GM19043 (cell line): ENCODE measurements around the gene ACADVL.

Experiments
- ATAC-seq: cut with Tn5 transposase; IDR thresholded peaks from one replicate; pipeline ENCODE4 v1.9.1; 2021; ENCODE audit warnings: low read depth; ENCODE audit not compliant: unreplicated experiment

The ACADVL gene

DNA sequence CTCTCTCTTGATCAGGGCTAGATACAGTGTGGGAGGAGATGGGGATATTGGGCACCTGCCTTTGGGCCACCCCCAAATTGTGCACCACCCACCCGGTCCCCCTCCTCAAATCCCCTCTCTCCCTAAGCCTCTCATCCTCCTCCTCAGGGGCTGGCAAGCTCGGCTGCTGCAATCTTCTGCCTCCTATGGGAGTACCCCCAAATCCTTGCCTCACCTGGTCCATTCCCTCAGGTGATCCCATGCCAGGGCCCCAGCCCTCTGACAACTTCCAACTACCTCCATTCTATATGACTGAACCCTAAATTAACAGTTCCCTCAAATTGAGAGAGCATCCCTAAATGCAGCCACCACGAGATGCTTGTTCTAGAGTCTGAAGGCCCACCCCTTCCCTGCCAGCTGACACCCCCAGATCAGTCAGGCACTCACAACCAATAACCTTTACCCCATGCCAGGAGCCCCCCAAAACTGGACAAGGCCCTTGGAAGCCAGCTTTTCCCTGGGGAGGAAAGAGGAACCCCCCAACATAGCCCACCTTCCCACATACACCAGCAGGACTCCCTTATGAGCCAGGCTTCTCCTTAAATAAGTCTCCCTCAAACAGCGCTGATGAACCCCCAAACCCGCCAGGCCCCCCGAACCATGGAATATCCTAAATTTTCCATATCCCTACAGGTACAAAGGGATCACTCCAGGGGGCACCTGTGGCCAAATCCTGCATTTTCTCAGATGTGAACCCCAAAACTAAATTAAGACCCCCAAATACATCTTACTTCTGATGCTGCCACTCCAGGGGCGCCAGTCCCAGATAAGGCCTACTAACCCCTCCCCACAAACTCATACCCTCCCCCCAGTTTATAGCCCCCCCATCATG, 3.3 kb upstream of the ACADVL start:
- no peak for ATAC-seq

DNA sequence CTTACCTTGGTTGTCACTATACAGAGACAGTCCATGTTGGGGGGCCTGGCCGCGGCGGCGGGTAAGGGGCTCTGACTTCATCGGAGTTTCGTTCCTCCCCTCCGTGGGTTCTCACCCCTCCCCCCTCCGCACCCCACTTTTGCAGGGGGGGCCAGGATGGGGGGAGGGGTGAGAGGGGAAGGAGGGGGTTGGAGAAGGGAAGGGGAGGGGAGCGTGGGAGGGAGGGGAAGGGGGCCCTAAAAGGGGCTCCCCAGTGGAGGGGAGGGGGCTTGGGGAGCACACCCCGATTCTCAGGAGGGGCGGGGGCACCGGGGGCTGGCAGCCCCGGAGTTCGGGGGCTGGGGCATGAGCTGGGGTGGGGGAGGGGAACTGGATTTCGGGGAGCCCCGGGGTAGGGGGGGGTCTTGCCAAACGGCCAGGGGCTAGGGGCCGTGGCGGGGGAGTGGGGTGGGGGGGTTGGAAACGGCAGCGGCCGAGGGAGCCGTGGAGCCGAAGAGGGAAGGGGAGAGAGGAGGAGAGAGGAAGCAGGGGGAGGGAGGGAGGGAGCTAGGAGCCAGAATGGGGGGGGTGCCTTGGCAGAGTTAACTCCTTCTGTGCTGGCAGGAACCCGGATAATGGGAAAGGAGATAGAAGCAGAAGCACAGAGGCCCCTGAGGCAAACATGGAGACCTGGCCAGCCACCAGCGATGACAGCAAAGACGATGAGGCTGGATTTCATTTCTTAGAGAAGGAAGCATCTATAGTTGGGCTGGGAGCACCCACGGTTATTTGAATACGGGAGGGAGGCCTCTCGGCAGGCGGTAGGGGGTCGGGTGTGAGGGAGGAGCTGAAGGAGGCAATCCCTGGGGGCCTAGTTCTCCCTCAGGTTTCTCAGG, 2.4 kb upstream of the ACADVL start:
- ATAC-seq: no peak

DNA sequence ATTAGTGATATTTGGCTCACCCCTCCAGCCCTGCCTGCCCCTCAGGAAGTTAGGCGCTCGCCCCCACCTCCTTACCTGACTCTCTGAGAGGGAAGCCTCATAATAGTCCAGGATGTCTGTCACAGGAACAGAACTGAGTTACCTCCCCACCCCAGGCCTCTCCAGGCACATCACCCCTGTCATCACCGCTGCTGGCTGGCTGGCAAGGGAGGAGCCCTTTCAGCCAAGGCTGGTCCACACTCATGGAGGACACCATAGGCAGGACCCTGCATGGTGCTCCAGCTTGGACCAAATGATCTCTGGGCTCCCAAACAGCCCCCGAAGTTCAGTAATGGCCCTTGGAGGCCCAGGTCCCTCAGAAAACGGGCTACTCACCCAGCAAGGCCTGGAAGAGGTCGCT, 1.6 kb upstream of the ACADVL start:
- no peak for ATAC-seq

DNA sequence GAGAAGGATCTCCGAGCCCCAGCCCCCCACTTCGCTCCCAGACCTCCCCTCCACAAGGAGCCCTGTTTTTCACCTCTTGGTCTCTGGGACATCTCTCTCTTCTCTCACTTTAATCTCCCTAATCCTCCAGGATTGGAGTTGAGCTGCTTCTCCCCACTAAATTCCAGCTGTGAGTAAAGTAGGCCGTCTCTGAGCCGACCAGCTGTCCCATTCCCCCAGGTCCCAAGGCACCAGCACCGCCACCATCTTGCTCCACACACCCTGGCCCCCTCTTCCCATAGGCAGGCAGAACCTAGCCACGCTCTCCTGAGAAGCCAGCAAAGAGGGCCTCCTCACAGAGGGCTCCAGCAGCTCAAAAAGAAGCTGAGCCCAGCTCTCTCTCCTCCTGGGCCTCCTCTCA, 980 bp upstream of the ACADVL start:
- no peak for ATAC-seq

DNA sequence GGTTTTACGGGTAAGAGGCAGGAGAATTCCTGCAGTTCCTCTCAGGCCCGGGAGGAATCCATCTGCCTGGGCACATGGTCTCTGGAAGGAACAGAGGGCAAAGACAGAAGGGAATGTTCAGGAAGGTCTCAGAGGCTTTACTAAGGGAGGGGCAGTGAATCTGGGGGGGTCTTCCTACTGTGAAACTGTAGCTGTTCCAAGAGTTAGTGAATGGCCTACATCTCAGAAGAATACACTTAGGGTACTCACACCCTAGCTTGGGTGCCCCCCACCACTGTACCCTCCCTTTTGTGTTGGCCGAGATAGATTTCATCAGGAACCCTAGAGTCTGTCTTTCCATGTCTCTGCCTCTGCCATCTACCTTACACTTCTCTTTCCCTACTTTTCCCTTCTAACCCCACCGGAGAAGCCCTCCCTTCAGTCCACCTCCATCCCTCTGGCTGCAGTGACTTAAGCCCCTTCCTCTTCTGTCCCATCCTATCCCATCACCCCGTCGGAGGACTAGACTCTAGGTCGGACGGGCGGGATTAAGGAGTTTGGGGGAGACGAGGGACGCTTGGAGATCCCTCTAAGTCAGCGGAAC, 418 bp upstream of the ACADVL start:
- no peak for ATAC-seq

DNA sequence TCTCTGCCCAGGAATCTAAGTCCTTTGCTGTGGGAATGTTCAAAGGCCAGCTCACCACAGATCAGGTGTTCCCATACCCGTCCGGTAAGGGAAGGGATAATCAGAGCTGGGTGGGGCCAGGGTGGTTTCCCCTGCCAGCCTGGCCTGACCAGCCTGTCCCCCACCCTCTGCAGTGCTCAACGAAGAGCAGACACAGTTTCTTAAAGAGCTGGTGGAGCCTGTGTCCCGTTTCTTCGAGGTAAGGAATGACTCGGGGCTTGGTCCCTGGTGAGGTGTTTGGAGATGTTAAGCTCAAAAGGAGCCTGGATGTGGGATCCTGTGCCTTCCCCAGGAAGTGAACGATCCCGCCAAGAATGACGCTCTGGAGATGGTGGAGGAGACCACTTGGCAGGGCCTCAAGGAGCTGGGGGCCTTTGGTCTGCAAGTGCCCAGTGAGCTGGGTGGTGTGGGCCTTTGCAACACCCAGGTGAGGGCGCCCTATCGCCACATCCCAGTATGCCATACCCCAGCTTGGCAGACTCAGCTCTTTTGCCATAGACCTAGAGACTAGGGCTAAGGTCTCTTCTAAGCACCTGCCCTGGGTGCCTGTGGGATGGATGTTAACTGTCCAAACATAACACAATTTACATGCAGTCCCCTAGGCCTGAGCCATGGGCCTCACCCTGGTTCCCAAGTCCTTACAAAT, 997 bp downstream of the ACADVL start:
- no peak for ATAC-seq

DNA sequence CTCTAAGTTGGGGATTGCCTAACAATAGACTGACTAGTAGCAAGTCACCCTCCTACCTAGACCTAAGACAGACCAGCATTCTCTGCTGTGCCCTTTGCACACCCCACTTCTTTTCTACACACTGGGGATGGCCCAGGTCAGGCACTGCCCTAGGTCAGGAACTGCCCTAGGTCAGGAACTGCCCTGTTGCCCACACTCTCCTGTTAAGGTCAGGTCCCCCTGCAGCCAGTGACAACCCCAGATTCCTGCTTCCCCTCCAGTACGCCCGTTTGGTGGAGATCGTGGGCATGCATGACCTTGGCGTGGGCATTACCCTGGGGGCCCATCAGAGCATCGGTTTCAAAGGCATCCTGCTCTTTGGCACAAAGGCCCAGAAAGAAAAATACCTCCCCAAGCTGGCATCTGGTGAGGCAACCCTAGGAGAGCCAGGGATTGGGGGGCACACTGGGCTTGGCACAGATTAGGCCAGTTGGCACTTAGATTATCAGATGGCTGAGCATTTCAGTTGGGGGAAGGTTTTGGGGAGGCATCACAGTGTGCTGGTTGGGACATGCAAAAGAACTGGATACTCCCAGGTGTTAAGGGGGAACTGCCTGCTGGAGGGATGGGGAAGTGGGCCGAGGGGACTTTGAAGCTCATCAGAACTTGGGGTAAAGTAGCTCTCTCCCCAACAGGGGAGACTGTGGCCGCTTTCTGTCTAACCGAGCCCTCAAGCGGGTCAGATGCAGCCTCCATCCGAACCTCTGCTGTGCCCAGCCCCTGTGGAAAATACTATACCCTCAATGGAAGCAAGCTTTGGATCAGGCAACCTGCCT, 1.7 kb downstream of the ACADVL start:
- ATAC-seq: no peak

DNA sequence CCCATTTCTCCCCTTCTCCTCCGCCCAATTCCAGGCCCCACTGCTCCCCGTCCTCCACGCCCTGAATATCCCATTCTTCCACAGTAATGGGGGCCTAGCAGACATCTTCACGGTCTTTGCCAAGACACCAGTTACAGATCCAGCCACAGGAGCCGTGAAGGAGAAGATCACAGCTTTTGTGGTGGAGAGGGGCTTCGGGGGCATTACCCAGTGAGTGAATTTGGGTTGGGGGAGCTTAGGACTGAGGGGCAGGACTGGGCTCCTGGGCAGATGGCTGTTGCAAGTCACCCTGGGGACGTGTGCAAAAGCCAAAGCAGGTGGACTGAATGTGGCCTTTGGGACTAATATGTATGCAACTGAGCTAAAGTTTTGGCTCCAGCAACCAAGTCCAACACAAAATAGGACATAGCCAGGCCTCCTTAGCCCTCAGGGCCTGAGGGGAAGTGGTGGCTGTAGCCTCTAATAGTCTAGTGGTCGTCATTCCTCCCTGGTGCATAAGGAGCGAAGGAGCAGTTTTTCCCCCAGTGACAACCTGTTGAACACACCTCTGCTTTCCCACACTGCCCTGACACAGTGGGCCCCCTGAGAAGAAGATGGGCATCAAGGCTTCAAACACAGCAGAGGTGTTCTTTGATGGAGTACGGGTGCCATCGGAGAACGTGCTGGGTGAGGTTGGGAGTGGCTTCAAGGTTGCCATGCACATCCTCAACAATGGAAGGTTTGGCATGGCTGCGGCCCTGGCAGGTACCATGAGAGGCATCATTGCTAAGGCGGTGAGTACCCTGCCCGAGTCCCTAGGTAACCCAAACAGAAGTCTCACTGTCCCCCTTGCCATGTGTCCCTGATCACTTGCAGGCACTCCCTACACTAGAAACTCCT, 2.6 kb downstream of the ACADVL start:
- ATAC-seq: no peak

DNA sequence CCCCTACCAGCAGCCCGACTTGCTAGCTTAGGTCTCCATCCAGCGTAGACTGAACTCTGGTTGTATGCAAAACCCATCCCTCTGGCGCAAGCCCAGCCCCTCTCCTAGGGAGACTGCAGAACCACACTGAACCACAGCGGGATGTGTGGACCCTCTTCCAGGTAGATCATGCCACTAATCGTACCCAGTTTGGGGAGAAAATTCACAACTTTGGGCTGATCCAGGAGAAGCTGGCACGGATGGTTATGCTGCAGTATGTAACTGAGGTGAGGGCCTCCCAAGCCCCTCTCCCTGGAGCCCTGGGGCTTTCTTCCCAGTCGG, 3.2 kb downstream of the ACADVL start:
- ATAC-seq: no peak

DNA sequence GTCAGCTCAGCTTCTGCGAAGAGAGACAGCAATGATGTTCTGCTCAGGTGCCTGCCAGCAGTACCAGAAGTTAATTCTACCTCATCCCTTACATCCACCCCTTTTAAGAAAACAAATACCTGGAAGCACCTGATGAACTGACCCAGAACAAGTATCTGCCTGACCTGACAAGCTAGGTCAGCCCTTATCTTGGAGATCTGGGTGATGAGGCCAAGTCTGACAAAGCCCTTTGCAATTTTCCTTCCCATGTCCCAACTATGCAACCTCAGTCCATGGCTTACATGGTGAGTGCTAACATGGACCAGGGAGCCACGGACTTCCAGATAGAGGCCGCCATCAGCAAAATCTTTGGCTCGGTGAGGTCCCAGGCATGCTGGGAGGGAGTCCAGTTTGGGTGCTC, 3.6 kb downstream of the ACADVL start:
- ATAC-seq: no peak

DNA sequence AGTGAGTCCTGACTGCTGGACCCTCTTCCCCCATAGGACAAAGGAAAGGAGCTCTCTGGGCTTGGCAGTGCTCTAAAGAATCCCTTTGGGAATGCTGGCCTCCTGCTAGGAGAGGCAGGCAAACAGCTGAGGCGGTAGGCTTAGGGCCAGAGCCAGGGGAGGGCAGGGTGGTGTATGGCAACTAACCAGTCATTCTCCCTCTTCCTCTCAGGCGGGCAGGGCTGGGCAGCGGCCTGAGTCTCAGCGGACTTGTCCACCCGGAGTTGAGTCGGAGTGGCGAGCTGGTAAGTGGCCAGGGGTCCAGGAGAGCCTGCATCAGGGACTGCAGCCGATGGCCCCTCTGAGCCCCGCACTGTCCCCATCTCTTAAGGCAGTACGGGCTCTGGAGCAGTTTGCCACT, 4.4 kb downstream of the ACADVL start:
- ATAC-seq: no peak

DNA sequence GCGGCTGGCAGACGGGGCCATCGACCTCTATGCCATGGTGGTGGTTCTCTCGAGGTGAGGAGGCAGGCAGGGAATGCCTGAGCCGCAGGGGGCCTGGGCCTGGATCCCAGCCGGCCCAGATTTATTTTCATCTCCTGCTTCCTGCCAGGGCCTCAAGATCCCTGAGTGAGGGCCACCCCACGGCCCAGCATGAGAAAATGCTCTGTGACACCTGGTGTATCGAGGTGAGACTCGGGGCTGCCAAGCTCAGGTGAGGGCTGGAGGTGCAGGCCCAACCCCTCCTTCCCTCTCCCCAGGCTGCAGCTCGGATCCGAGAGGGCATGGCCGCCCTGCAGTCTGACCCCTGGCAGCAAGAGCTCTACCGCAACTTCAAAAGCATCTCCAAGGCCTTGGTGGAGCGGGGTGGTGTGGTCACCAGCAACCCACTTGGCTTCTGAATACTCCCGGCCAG, 4.9 kb downstream of the ACADVL start:
- no peak for ATAC-seq

DNA sequence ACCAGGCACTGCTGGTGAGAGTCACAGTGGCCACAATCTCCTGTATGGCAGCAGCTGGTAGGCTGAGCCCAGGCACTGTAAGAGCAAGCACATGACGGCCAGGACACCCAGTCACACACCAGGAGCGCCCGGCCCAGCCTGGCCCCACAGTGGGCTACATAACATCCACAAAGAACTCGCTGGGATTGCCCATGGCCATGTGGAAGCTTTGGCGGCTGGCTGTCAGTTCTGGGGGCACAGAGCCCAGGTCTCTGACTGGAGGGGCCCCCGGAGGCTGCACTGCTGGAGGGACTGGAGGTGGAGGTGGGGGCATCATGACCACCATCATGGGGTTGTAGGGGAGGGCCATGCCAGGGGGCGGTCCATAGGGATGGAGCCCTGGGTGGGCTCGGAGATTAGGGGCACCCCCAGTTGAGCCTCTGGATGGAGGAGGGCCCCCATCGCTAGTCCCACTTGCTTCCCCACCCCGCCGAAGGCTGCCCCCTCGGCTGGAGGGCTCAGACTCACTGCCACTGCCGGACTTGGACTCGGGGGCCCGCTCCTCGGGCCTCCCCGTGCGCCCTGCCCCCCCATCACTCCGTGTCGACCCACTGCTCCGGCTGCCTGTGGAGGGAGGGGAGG, 6.1 kb downstream of the ACADVL start:
- ATAC-seq: no peak

DNA sequence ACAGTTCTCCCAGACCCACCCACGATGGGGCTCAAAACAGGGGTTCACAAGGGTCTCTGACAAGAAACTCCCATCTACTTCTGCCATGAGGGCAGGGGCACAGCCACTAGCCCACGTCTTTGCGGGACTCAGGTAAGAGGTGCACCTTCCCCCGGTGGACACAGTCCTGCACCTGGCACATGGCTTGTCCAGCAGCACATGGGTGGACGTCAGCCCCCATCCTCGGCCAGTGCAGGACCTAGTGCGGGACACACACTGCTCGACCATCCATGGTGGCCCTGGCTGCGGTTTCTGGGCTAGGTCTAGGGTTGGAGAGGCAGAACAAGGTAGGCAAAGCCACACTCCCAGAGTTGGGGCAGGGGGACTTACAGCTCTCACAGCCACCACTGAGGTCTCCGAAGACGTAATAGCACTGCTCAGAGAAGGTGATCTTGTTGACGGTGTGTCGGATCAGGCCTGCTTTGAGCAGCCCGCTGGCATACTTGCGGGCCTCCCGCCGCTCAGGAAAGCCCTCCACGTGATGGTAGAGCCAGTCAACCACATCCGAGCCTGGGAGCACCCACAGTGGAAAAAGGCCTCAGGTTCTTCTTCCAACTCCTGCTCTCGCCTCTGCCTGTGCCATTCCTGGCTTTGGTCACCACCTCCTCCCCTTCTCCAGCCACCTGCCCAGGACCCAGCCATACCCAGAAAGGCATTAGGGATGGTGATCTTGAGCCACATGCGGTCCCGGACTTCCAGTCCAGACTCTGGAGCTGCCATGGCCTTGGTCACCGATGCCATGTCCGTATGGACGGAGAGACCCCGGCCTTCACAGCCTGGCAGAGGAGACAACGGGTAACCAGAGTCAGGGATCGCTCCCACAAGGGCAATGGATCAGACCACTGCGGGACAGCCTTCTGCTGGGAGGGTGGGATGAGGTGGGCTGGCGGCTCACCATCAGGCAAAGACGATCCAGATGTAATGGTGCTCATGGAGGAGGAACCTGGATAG, 7.3 kb downstream of the ACADVL start:
- no peak for ATAC-seq

DNA sequence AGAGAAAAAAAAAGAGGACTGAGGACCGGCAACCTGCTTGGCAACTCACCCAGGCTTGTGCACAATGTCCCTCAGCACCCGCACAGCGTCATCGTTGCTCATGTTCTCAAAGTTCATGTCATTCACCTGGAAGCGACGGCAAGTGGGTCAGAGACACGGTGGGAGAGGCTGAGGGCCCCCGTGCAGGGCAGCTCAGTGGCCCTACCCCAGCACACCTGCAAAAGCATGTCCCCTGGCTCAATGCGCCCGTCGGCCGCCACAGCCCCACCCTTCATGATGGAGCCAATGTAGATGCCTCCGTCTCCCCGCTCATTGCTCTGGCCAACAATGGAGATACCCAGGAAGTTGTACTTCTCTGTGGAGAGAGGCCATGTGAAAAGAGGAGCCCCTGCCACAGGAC, 9.2 kb downstream of the ACADVL start:
- no peak for ATAC-seq

DNA sequence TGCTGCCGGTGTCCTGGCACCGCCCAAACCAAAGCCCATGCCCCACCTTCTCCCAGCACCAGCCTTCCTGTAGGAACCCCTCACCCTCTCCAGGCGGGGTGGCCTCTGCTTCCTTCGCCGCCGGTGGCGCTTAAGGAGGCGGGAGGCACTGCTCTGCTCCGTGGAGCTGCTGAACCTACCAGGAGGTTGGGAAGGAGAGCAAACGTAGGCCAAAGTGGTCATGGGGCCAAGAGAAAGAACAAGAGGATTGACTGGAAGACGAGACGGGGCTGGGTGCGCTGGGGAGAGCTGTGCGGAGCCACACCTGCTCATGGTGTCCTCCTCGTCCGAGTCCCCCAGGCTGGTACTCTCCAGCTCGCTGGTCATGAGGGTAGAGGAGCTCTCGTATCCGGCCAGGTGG, 9.8 kb downstream of the ACADVL start:
- ATAC-seq: no peak

DNA sequence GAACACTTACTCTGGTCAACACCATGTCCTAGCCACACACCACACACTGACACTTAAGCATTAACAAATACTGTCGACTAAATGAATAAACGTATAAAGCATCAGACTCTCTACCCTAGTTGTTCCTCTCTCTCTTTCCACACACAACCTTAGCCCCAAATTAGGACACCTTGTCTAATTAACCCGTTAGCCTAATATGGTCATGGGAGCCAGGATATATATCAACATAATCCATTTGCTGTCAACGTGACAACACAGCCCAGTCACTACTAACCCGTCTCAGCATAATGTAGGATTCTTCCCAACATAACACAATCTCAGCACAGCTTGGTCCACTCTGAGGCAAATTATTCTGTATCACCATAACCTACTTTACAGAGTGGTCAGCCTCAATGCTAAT, 12.4 kb downstream of the ACADVL start:
- ATAC-seq: no peak

DNA sequence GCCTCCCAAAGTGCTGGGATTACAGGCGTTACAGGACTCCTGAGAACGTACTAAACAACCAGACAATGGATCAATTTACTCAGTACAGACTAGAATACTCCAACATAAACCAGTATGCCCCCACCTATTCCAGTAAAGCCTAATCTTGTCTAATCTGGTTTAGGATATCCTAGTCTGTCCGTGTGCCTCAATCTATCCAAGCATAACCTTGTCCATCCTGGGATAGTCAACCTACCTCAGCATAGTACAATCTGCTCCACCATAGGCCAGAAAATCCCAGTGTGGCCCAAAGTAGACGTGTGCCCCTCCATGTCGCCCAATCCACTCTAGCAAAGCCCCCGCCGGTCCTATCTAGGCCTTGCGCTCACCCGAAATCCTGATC, 14.0 kb downstream of the ACADVL start:
- ATAC-seq: no peak
